Activated naive CD8-positive, alpha-beta T cell treated with anti-CD3 and anti-CD28 coated beads, Interleukin-2, amount 50 U/mL, for 16 hours (primary cell): Measurements from ENCODE around the gene IGDCC3.

Experiments used
- DNase-seq: peaks from one replicate; pipeline ENCODE4 v3.0.0-alpha.2; 2020; ENCODE audit warnings: low read depth, low spot score

IGDCC3 gene

GRCh38 chr15:65377976-65378366, at the start of gene IGDCC3:
Gene IGDCC3, minus strand, starts transcription at chr15:65378002. Its CDS starts 214 bp downstream, at chr15:65377788.
- DNase-seq = no peak

GRCh38 chr15:65426216-65426853, 48.5 kb upstream of the IGDCC3 start:
- DNase-seq = no peak

GRCh38 chr15:65424683-65425082, 46.9 kb upstream of the IGDCC3 start:
- DNase-seq = no peak

- no peak for DNase-seq
Observed at GRCh38 chr15:65423976-65424679, 46.3 kb upstream of the IGDCC3 start.

GRCh38 chr15:65423150-65423975, 45.6 kb upstream of the IGDCC3 start:
- DNase-seq = no peak

GRCh38 chr15:65421360-65422215, 43.8 kb upstream of the IGDCC3 start:
- DNase-seq = no peak

GRCh38 chr15:65420975-65421359, 43.2 kb upstream of the IGDCC3 start:
- DNase-seq = no peak

GRCh38 chr15:65418596-65418995, 40.8 kb upstream of the IGDCC3 start:
- DNase-seq = no peak

GRCh38 chr15:65416845-65417416, 39.1 kb upstream of the IGDCC3 start:
- DNase-seq = no peak

GRCh38 chr15:65414841-65415621, 37.2 kb upstream of the IGDCC3 start:
- no peak for DNase-seq

GRCh38 chr15:65413760-65414144, 36.0 kb upstream of the IGDCC3 start:
- no peak for DNase-seq

GRCh38 chr15:65413051-65413759, 35.4 kb upstream of the IGDCC3 start:
- DNase-seq = no peak

- DNase-seq = no peak
Observed at GRCh38 chr15:65412556-65412955, 34.8 kb upstream of the IGDCC3 start.

GRCh38 chr15:65411465-65412071, 33.8 kb upstream of the IGDCC3 start:
- no peak for DNase-seq

- no peak for DNase-seq
Observed at GRCh38 chr15:65410972-65411371, 33.2 kb upstream of the IGDCC3 start.

GRCh38 chr15:65410036-65410435, 32.2 kb upstream of the IGDCC3 start:
- DNase-seq = no peak

- no peak for DNase-seq
Observed at GRCh38 chr15:65409036-65409631, 31.3 kb upstream of the IGDCC3 start.

GRCh38 chr15:65408324-65409035, 30.7 kb upstream of the IGDCC3 start:
- DNase-seq = no peak
